Kidney (tissue), 14 donors: ENCODE results near the gene NCOA1. TPM values are rescaled to one million over a fixed set of nuclear protein-coding genes. Genes with fewer than 3 reads are reported as not detected.

Source experiments
- DNase-seq, 5 donors: peaks; one replicate each; pipeline ENCODE4 v3.0.0-alpha.2; 2013 to 2020
- FAIRE-seq: peaks from 2 replicates; lab custom pipeline; 2012; peaks lifted over from hg19 to GRCh38; lab: Jason Lieb, UNC
- H3K27ac ChIP-seq, 2 donors: one replicate each; pipeline ENCODE4 v1.7.0; 2013; ENCODE audit warnings: low read depth in 2 of 2, low read length in 2 of 2, inconsistent platforms in 1 of 2
- H3K27me3 ChIP-seq: one replicate; pipeline ENCODE4 v1.7.1; 2013; ENCODE audit warnings: low read length, inconsistent platforms; ENCODE audit not compliant: control insufficient read depth, insufficient read depth
- H3K36me3 ChIP-seq, 3 donors: one replicate each; pipeline versions ENCODE4 v1.7.0 to v1.7.1; 2013; ENCODE audit warnings: low read length in 3 of 3, control low read depth in 1 of 3, inconsistent platforms in 1 of 3; ENCODE audit not compliant: insufficient read depth in 3 of 3, control insufficient read depth in 2 of 3
- H3K4me1 ChIP-seq, 3 donors: one replicate each; pipeline versions ENCODE4 v1.7.0 to v1.7.1; 2013; ENCODE audit warnings: low read length in 3 of 3, inconsistent platforms in 1 of 3, low read depth in 1 of 3; ENCODE audit not compliant: control insufficient read depth in 2 of 3, insufficient read depth in 2 of 3
- H3K4me3 ChIP-seq, 3 donors: one replicate each; pipeline versions ENCODE4 v1.7.0 to v1.8.1; 2013; ENCODE audit warnings: low read length in 3 of 3, control low read depth in 1 of 3, inconsistent platforms in 1 of 3
- H3K9ac ChIP-seq, 3 donors: one replicate each; pipeline versions ENCODE4 v1.7.0 to v1.7.1; 2013; ENCODE audit warnings: low read length in 3 of 3, control low read depth in 1 of 3, inconsistent platforms in 1 of 3
- H3K9me3 ChIP-seq, 3 donors: one replicate each; pipeline versions ENCODE4 v1.7.0 to v1.7.1; 2013; ENCODE audit warnings: low read length in 3 of 3, control low read depth in 1 of 3, inconsistent platforms in 1 of 3; ENCODE audit not compliant: control insufficient read depth in 2 of 3, insufficient read depth in 1 of 3
- CTCF ChIP-seq: IDR thresholded peaks from 3 replicates; pipeline ENCODE4 v1.5.1; 2012; ENCODE audit warnings: mild to moderate bottlenecking, moderate library complexity, borderline replicate concordance; ENCODE audit not compliant: insufficient read depth; ENCODE audit errors: extremely low read depth
- intact Hi-C: fragments of 100-400 bp; cut with DNase I; formaldehyde crosslinking; loops from one replicate; pipeline ENCODE4 v1.11.1; 2022
- polyA plus RNA-seq: library from polyadenylated mRNA; stranded (reverse); fragments of 350-450 nt; fragmentation: Illumina TruSeq; extraction: RNeasy Lipid Tissue Mini Kit (QIAGEN cat#74804); gene quantifications from one replicate; pipeline ENCODE4 v1.2.3, GENCODE V29; 2014; ENCODE audit warnings: low read depth, low replicate concordance; ENCODE audit not compliant: insufficient read depth
- total RNA-seq: library from RNA; stranded (reverse); fragmentation: NEBNext Ultra II Directional; extraction: Animal tissue kit (Norgen Biotek cat#: 25700); gene quantifications from one replicate; pipeline ENCODE4 v1.2.1, GENCODE V29; 2021
- donor health status: control.
- donor health status: control.
- donor health status: control.
- donor health status: control.
- donor health status: control.
- donor health status: DM: yes; HTN: yes; CAD: no.
- donor health status: Normal renal cell carcinoma (clear cell type).

Gene NCOA1
- total and polyA plus RNA-seq, 2 donors from 2014 or later: 11.6 to 41.5 TPM

DNA sequence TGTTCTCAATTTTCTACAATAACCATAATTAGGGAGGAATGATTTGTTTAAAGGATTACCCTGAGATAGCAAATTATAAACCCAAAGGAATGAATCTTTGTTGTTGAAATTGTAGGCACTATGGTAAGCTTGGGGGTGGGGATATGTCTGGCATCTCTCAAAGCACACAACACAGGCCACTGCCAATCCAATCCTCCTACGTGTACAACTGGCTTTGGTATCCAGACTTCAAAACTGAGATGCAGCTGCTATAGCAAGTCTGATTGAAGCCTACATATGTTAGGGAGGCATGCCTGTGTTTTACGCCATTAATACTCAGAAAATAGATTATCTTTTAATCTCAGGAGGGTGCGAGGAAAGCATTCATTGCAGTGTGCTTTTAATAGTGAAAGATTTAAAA is 5.9 kb upstream of the NCOA1 start:
- H3K27ac ChIP-seq: no peak overlapping the region
- H3K27me3 ChIP-seq: no peaks in the 10 kb centered on the region
- TF ChIP-seq CTCF: no peak
- H3K4me3 ChIP-seq: no peak overlapping the region
- H3K9ac ChIP-seq: no peak overlapping the region
- FAIRE-seq (no peak), DNase-seq (no peak)
- peaks cover 0 to 5% (median 0%) of the 10 kb centered on the region in 3 donors for H3K4me1 ChIP-seq
- intact Hi-C loops: no loop called here
- no peaks in the 10 kb centered on the region for H3K36me3 ChIP-seq
- H3K9me3 ChIP-seq: peaks cover 0 to 3% (median 0%) of the 10 kb centered on the region in 3 donors

DNA sequence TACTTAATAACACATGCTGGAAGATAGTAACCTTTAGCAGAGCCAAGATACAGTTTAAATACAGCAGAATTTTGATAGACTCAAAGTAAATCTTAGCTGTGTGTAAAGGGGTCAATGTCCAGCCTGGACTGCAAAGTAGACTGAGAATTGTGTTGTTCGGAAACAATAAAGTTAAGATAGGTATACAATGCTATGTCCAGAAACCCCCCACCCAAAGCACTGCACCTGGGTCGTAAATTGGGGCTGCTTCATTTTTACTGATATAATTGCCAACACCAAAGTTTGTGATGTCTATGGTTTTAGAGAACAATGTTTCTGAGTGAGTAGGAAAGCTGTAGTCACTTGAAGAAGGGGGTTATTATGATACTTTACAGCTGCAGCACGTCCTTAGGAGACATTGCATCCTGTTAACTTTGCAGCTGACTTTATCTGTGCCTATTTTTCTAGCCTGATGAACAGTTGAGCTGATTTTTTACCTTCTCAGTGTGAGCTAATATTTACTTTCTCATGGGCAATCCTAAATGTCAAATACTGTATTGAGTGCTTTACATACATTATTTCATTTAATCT is 4.3 kb upstream of the NCOA1 start:
- DNase-seq (peak in 2 of 5 donors; percentile 16 to 52), FAIRE-seq (no peak)
- Histone ChIP-seq H3K27me3 (no peaks in the 10 kb centered on the region), H3K27ac (no peak overlapping the region), H3K9ac (no peak overlapping the region), H3K4me3 (no peak overlapping the region), H3K9me3 (no peaks in the 10 kb centered on the region), H3K4me1 (peaks cover 0 to 5% (median 0%) of the 10 kb centered on the region in 3 donors), H3K36me3 (no peaks in the 10 kb centered on the region)
- no peak for TF ChIP-seq CTCF
- intact Hi-C loops: no loop called here

DNA sequence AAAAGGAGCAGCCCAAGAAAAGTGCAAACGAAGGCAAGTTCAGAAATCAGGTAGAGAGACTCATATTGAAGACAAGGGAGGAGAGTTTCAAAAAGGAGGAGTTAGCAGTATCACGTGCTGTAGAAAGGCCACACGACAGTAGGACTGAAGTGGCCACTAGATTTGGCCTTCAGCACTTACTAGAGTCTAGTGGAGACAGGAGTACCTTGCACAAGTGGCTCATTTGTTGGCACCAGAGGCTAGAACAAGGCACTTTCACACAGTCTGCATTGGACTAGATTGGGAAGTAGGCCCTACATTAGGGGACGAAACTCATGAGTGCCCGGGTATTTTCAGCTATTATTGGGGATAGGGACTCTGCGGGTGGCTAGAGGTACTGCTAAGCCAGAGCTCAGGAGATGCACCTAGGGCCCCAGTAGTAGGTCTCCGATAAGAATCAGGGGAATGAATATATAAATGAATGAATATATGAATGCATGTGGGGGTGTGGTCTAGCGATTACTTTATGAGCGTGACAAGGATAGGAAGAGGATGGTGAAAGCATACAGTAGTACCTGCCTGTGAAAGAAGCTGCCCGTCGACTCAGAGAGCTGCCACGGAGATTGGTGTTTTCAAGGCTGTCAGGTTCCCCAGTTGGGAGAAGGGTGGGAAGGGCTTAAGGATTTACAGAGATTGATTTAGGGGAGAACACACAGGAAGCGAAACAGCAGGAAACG is 1.4 kb upstream of the NCOA1 start:
- peak in 1 of 5 donors; percentile 3 for DNase-seq
- no peaks in the 10 kb centered on the region for H3K27me3 ChIP-seq
- no peak for TF ChIP-seq CTCF
- peak overlapping the region in 2 of 3 donors; percentile 64 to 65 for H3K4me3 ChIP-seq
- H3K9me3 ChIP-seq: no peaks in the 10 kb centered on the region
- H3K36me3 ChIP-seq: no peaks in the 10 kb centered on the region
- H3K9ac ChIP-seq: no peak overlapping the region
- no peak for FAIRE-seq
- intact Hi-C loops: no loop called here
- peaks cover 4 to 16% (median 14%) of the 10 kb centered on the region in 3 donors for H3K4me1 ChIP-seq
- H3K27ac ChIP-seq: peak overlapping the region in 1 of 2 donors; percentile 76
